Fibroblast of villous mesenchyme (primary cell): ENCODE data around the gene GRIN1. TPM values are rescaled to one million over a fixed set of nuclear protein-coding genes. Genes with fewer than 3 reads are reported as not detected.
A peak's percentile ranks its signal among the peaks of the same experiment; 100 is the strongest.

Experiments used
- DNase-seq: peaks from one replicate; pipeline ENCODE4 v3.0.0-alpha.2; 2010; ENCODE audit warnings: low read depth
- H3K4me3 ChIP-seq: 2 replicates; pipeline ENCODE4 v1.5.1; 2011; ENCODE audit warnings: low read depth, mild to moderate bottlenecking, low read length
- total RNA-seq: library from RNA; depleted of rRNA; stranded (reverse); fragments of >200 nt; gene quantifications from 2 replicates; pipeline ENCODE4 v1.2.3, GENCODE V29; 2012
- TF ChIP-seq, protein P1 (sequence below): IDR thresholded peaks from 2 replicates; pipeline ENCODE4 v1.5.1; 2012; ENCODE audit warnings: low read depth, mild to moderate bottlenecking, low read length; ENCODE audit not compliant: insufficient read depth

Gene GRIN1
- total RNA-seq, 1 donor, result not detected

- DNase-seq, result no peak
Observed at GRCh38 chr9:137173796-137174664, 35.1 kb downstream of the GRIN1 start.

GRCh38 chr9:137174722-137175293 lies 35.9 kb downstream of the GRIN1 start:
- TF ChIP-seq, protein P1, sequence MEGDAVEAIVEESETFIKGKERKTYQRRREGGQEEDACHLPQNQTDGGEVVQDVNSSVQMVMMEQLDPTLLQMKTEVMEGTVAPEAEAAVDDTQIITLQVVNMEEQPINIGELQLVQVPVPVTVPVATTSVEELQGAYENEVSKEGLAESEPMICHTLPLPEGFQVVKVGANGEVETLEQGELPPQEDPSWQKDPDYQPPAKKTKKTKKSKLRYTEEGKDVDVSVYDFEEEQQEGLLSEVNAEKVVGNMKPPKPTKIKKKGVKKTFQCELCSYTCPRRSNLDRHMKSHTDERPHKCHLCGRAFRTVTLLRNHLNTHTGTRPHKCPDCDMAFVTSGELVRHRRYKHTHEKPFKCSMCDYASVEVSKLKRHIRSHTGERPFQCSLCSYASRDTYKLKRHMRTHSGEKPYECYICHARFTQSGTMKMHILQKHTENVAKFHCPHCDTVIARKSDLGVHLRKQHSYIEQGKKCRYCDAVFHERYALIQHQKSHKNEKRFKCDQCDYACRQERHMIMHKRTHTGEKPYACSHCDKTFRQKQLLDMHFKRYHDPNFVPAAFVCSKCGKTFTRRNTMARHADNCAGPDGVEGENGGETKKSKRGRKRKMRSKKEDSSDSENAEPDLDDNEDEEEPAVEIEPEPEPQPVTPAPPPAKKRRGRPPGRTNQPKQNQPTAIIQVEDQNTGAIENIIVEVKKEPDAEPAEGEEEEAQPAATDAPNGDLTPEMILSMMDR, result no peak
- H3K4me3 ChIP-seq, result no peak overlapping the region
- no peak for DNase-seq

More at GRCh38 chr9:137173796-137174664, 35.1 kb downstream of the GRIN1 start:
- H3K4me3 ChIP-seq, result no peak overlapping the region
- TF ChIP-seq, protein P1, result no peak

GRCh38 chr9:137175345-137175961 lies 36.5 kb downstream of the GRIN1 start:
- TF ChIP-seq, protein P1, result peak; percentile 29
- DNase-seq, result no peak
- H3K4me3 ChIP-seq, result no peak overlapping the region

GRCh38 chr9:137176302-137177182 lies 37.6 kb downstream of the GRIN1 start:
- H3K4me3 ChIP-seq, result no peak overlapping the region
- TF ChIP-seq, protein P1, result peak; percentile 65
- peak; percentile 38 for DNase-seq

- TF ChIP-seq, protein P1, result no peak
Observed at GRCh38 chr9:137178201-137178938, 39.4 kb downstream of the GRIN1 start.

More at GRCh38 chr9:137178201-137178938, 39.4 kb downstream of the GRIN1 start:
- H3K4me3 ChIP-seq, result no peak overlapping the region
- DNase-seq, result no peak
